HUES64 (cell line): ENCODE data around the gene GAB2.
"Not testable (repeated sequence)": the region's sequence is repeated elsewhere in the genome, so short reads cannot be mapped to it uniquely, and the experiment has no call there.

ENCODE experiments used
- H3K27ac ChIP-seq: 2 replicates; pipeline ENCODE4 v1.7.0; 2013; ENCODE audit warnings: low read depth, low read length, inconsistent platforms
- H3K27me3 ChIP-seq: 2 replicates; pipeline ENCODE4 v1.6.1; 2013; ENCODE audit warnings: mild to moderate bottlenecking, low read length; ENCODE audit not compliant: insufficient read depth
- H3K36me3 ChIP-seq: 2 replicates; pipeline ENCODE4 v1.6.1; 2013; ENCODE audit warnings: mild to moderate bottlenecking, low read length; ENCODE audit not compliant: insufficient read depth
- H3K4me1 ChIP-seq: 2 replicates; pipeline ENCODE4 v1.6.1; 2013; ENCODE audit warnings: mild to moderate bottlenecking, low read length, moderate library complexity; ENCODE audit not compliant: insufficient read depth
- H3K4me3 ChIP-seq: 2 replicates; pipeline ENCODE4 v1.5.1; 2013; ENCODE audit warnings: mild to moderate bottlenecking, low read length, moderate library complexity
- H3K9ac ChIP-seq: 2 replicates; pipeline ENCODE4 v1.6.1; 2013; ENCODE audit warnings: mild to moderate bottlenecking, low read depth, low read length
- H3K9me3 ChIP-seq: 2 replicates; pipeline ENCODE4 v1.6.1; 2013; ENCODE audit warnings: low read depth, low read length; ENCODE audit not compliant: insufficient read depth
- WGBS: fragments of 150-250, 120-280 bp; methylation state at CpG from one replicate; pipeline ENCODE4 v1.1.7; 2013; ENCODE audit warnings: missing lambda C conversion rate; 5-methylcytosine and 5-hydroxymethylcytosine counted together

Gene GAB2

GRCh38 chr11:78224906-78225420, 192.7 kb downstream of the GAB2 start:
- Histone ChIP-seq H3K4me3 (no peak overlapping the region), H3K4me1 (no peaks in the 10 kb centered on the region), H3K36me3 (peaks cover 38% of the 10 kb centered on the region), H3K9ac (no peak overlapping the region), H3K27me3 (no peaks in the 10 kb centered on the region), H3K27ac (no peak overlapping the region), H3K9me3 (no peaks in the 10 kb centered on the region)
- 90% methylated on average over 7 of the region's 7 CpGs for whole genome bisulfite sequencing

GRCh38 chr11:78224506-78224905, 193.1 kb downstream of the GAB2 start:
- H3K4me1 ChIP-seq: no peaks in the 10 kb centered on the region
- H3K27ac ChIP-seq: no peak overlapping the region
- no peak overlapping the region for H3K4me3 ChIP-seq
- no peaks in the 10 kb centered on the region for H3K9me3 ChIP-seq
- 93% methylated on average over 4 of the region's 4 CpGs for WGBS
- H3K27me3 ChIP-seq: no peaks in the 10 kb centered on the region
- peaks cover 42% of the 10 kb centered on the region for H3K36me3 ChIP-seq
- H3K9ac ChIP-seq: no peak overlapping the region

GRCh38 chr11:78223320-78223954, 194.2 kb downstream of the GAB2 start:
- Histone ChIP-seq H3K9ac (no peak overlapping the region), H3K27ac (no peak overlapping the region), H3K27me3 (no peaks in the 10 kb centered on the region), H3K36me3 (peaks cover 51% of the 10 kb centered on the region), H3K4me3 (no peak overlapping the region), H3K4me1 (no peaks in the 10 kb centered on the region), H3K9me3 (no peaks in the 10 kb centered on the region)
- WGBS: 96% methylated on average over 9 of the region's 9 CpGs

- H3K36me3 ChIP-seq: peaks cover 52% of the 10 kb centered on the region
- H3K9me3 ChIP-seq, H3K4me1 ChIP-seq, H3K9ac ChIP-seq, H3K4me3 ChIP-seq, H3K27me3 ChIP-seq, H3K27ac ChIP-seq: not testable (repeated sequence)
- 85% methylated on average over 10 of the region's 10 CpGs for WGBS
Observed at GRCh38 chr11:78222726-78223125, 194.9 kb downstream of the GAB2 start.

- peaks cover 54% of the 10 kb centered on the region for H3K36me3 ChIP-seq
Observed at GRCh38 chr11:78221396-78222315, 196.0 kb downstream of the GAB2 start.

GRCh38 chr11:78220218-78221157, 197.1 kb downstream of the GAB2 start:
- Histone ChIP-seq H3K27me3 (no peaks in the 10 kb centered on the region), H3K36me3 (peaks cover 46% of the 10 kb centered on the region), H3K4me1 (no peaks in the 10 kb centered on the region), H3K9ac (no peak overlapping the region), H3K27ac (no peak overlapping the region), H3K9me3 (no peaks in the 10 kb centered on the region), H3K4me3 (no peak overlapping the region)
- WGBS: 94% methylated on average over 14 of the region's 14 CpGs

More at GRCh38 chr11:78221396-78222315, 196.0 kb downstream of the GAB2 start:
- Histone ChIP-seq H3K27me3 (no peaks in the 10 kb centered on the region), H3K27ac (no peak overlapping the region), H3K4me1 (no peaks in the 10 kb centered on the region), H3K9me3 (no peaks in the 10 kb centered on the region), H3K4me3 (no peak overlapping the region), H3K9ac (no peak overlapping the region)
- 96% methylated on average over 12 of the region's 13 CpGs for WGBS

GRCh38 chr11:78219493-78220217, 198.0 kb downstream of the GAB2 start:
- H3K4me1 ChIP-seq: no peaks in the 10 kb centered on the region
- no peak overlapping the region for H3K27ac ChIP-seq
- H3K27me3 ChIP-seq: no peaks in the 10 kb centered on the region
- 92% methylated on average over 7 of the region's 7 CpGs for whole genome bisulfite sequencing
- peaks cover 48% of the 10 kb centered on the region for H3K36me3 ChIP-seq
- H3K9ac ChIP-seq: no peak overlapping the region
- H3K4me3 ChIP-seq: no peak overlapping the region
- no peaks in the 10 kb centered on the region for H3K9me3 ChIP-seq

GRCh38 chr11:78218707-78219492, 198.7 kb downstream of the GAB2 start:
- H3K36me3 ChIP-seq: peaks cover 49% of the 10 kb centered on the region
- no peaks in the 10 kb centered on the region for H3K9me3 ChIP-seq
- no peak overlapping the region for H3K27ac ChIP-seq
- H3K4me1 ChIP-seq: no peaks in the 10 kb centered on the region
- WGBS: 95% methylated on average over 11 of the region's 11 CpGs
- H3K4me3 ChIP-seq: no peak overlapping the region
- no peak overlapping the region for H3K9ac ChIP-seq
- no peaks in the 10 kb centered on the region for H3K27me3 ChIP-seq

GRCh38 chr11:78217650-78218541, 199.7 kb downstream of the GAB2 start:
- no peaks in the 10 kb centered on the region for H3K27me3 ChIP-seq
- H3K27ac ChIP-seq: no peak overlapping the region
- 93% methylated on average over 14 of the region's 14 CpGs for WGBS
- H3K4me3 ChIP-seq: no peak overlapping the region
- no peaks in the 10 kb centered on the region for H3K4me1 ChIP-seq
- peaks cover 47% of the 10 kb centered on the region for H3K36me3 ChIP-seq
- no peaks in the 10 kb centered on the region for H3K9me3 ChIP-seq
- H3K9ac ChIP-seq: no peak overlapping the region
